ENCODE results near the gene SUMO4.

Gene SUMO4

DNA sequence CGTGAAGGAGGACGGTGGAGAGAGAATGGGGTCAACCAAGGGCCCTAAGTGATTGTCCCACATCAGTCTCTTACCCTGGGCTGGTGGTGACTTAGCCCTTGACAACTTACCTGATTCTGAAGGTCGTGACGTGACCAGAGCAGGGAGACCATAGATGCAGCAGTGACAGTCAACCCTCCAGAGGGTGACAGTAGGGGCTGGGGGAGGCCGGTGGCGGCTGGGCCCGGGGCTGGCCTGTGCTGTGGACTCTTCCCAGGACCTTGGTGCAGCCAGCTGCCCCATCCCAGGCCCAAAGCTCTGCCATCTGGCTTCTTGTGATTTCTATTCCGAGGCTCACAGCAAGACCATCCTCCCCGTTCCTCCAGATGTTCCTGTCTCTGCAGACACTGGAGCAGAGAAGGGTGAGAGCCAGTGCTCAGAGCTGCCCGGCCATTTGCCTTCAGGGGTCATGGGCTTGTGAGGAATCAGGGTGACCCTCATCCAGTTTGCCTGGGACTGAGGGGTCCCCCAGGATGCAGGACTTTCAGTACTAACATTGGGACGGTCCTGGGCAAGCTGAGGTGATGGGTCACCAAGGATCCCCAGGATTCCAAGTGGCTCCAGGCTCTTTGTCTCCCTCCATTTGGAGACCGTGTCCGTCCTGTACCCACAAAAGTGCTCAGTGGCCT lies 36.0 kb downstream of the SUMO4 start:
- H3K14ac ChIP-seq (ENCODE audit: low read length), result peak overlapping the region; percentile 14
- H3K4ac ChIP-seq (ENCODE audit: low read length), result peak overlapping the region; percentile 31
- no peak overlapping the region for H2BK5ac ChIP-seq (ENCODE audit: low read length)
- no peak overlapping the region for H3K9ac ChIP-seq (ENCODE audit: low read depth, low read length, poor library complexity)
- H3K27me3 ChIP-seq (ENCODE audit: control insufficient read depth in 3 of 3, insufficient read depth in 3 of 3, low read depth in 1 of 3, low read length in 3 of 3), result no peaks in the 10 kb centered on the region
- no peaks in the 10 kb centered on the region for H3K79me1 ChIP-seq (ENCODE audit: low read depth, low read length)
- no CpG with 5 or more reads among the region's 13 CpGs for WGBS, 2 donors (ENCODE audit: extremely low coverage in 2 of 2, insufficient read length in 2 of 2, insufficient replicate concordance in 1 of 2)
- no peak overlapping the region for H3K4me3 ChIP-seq (ENCODE audit: low read length in 2 of 2)
- no peak overlapping the region for H3K27ac ChIP-seq (replicated peaks; ENCODE audit: low read length)
- no peak overlapping the region for H2BK12ac ChIP-seq (ENCODE audit: low read length)
- no peak overlapping the region for H2BK120ac ChIP-seq (ENCODE audit: low read depth, low read length)
- no peaks in the 10 kb centered on the region for H3K9me3 ChIP-seq (replicated peaks in 1 of 2; ENCODE audit: control insufficient read depth in 2 of 2, insufficient read depth in 1 of 2, low read depth in 1 of 2, low read length in 2 of 2)
- H4K91ac ChIP-seq (ENCODE audit: low read depth, low read length, poor library complexity), result no peak overlapping the region
- no peak overlapping the region for H2AFZ ChIP-seq (ENCODE audit: low read length)
- DNase-seq (ENCODE audit: low spot score), result no peak
- peak overlapping the region; percentile 37 for H2BK15ac ChIP-seq (ENCODE audit: low read length)
- peak overlapping the region; percentile 58 for H2AK5ac ChIP-seq (ENCODE audit: low read depth, low read length)
- H3K4me1 ChIP-seq (ENCODE audit: control insufficient read depth in 2 of 2, insufficient read depth in 1 of 2, low read depth in 1 of 2, low read length in 2 of 2), result peaks cover 2 to 5% of the 10 kb centered on the region in 2 donors
- H4K8ac ChIP-seq (ENCODE audit: low read depth, low read length), result no peak overlapping the region
- H3K18ac ChIP-seq (ENCODE audit: low read length), result no peak overlapping the region
- H3K23ac ChIP-seq (ENCODE audit: low read depth, low read length, poor library complexity), result no peak overlapping the region
- H3K4me2 ChIP-seq (ENCODE audit: insufficient read depth, low read length, poor library complexity, severe bottlenecking), result no peak overlapping the region
- H3K36me3 ChIP-seq (replicated peaks in 1 of 2; ENCODE audit: control insufficient read depth in 2 of 2, insufficient read depth in 2 of 2, low read length in 2 of 2), result no peaks in the 10 kb centered on the region

DNA sequence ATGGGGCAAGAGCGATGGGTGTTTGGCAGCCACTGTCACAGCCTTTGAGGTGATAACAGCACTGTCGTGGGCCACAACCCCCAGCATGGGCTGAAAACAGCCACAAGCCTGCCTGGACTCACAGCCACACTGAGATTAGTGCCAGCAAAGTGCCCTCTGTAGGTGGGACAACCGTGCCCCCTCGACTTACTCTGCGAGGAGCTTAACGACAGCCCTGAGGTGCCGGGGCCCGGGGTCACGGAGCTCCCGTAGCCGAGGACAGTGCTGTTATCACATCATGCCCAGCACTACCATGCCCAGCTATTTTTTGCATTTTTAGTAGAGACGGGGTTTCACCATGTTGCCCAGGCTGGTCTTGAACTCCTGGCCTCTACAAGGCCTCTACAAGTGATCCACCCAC lies 36.6 kb downstream of the SUMO4 start:
- Histone ChIP-seq H3K23ac (ENCODE audit: low read depth, low read length, poor library complexity) (no peak overlapping the region), H2AFZ (ENCODE audit: low read length) (no peak overlapping the region), H3K4me1 (ENCODE audit: control insufficient read depth in 2 of 2, insufficient read depth in 1 of 2, low read depth in 1 of 2, low read length in 2 of 2) (peaks cover 2 to 5% of the 10 kb centered on the region in 2 donors), H3K36me3 (replicated peaks in 1 of 2; ENCODE audit: control insufficient read depth in 2 of 2, insufficient read depth in 2 of 2, low read length in 2 of 2) (no peaks in the 10 kb centered on the region), H3K79me1 (ENCODE audit: low read depth, low read length) (no peaks in the 10 kb centered on the region), H2BK5ac (ENCODE audit: low read length) (no peak overlapping the region), H3K4me3 (ENCODE audit: low read length in 2 of 2) (no peak overlapping the region), H3K4ac (ENCODE audit: low read length) (no peak overlapping the region), H2AK5ac (ENCODE audit: low read depth, low read length) (no peak overlapping the region), H2BK12ac (ENCODE audit: low read length) (no peak overlapping the region), H4K91ac (ENCODE audit: low read depth, low read length, poor library complexity) (no peak overlapping the region), H3K9ac (ENCODE audit: low read depth, low read length, poor library complexity) (no peak overlapping the region), H3K18ac (ENCODE audit: low read length) (no peak overlapping the region), H2BK15ac (ENCODE audit: low read length) (no peak overlapping the region), H3K4me2 (ENCODE audit: insufficient read depth, low read length, poor library complexity, severe bottlenecking) (no peak overlapping the region), H3K14ac (ENCODE audit: low read length) (no peak overlapping the region), H3K9me3 (replicated peaks in 1 of 2; ENCODE audit: control insufficient read depth in 2 of 2, insufficient read depth in 1 of 2, low read depth in 1 of 2, low read length in 2 of 2) (no peaks in the 10 kb centered on the region), H3K27ac (replicated peaks; ENCODE audit: low read length) (no peak overlapping the region), H2BK120ac (ENCODE audit: low read depth, low read length) (no peak overlapping the region), H3K27me3 (ENCODE audit: control insufficient read depth in 3 of 3, insufficient read depth in 3 of 3, low read depth in 1 of 3, low read length in 3 of 3) (no peaks in the 10 kb centered on the region), H4K8ac (ENCODE audit: low read depth, low read length) (no peak overlapping the region)
- no peak for DNase-seq (ENCODE audit: low spot score)
- WGBS, 2 donors (ENCODE audit: extremely low coverage in 2 of 2, insufficient read length in 2 of 2, insufficient replicate concordance in 1 of 2), result no CpG with 5 or more reads among the region's 12 CpGs

DNA sequence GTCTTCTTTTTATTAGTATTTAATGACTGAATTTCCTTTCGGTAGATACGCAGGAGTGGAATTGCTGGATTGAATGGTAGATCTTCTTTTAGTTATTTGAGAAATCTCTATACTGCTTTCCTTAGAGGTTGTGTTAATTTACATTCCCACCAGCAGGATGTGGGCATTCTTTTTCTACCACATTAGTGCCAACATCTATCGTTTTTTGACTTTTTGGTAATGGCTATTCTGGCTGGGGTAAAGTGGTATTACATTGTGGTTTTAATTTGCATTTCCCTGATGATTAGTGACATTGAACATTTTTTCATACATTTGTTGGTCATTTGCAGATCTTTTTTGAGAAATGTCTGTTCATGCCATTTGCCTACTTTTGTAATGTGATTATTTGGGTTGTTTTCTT lies 37.1 kb downstream of the SUMO4 start:
- no peak overlapping the region for H3K27ac ChIP-seq (replicated peaks; ENCODE audit: low read length)
- H3K14ac ChIP-seq (ENCODE audit: low read length), result no peak overlapping the region
- WGBS, 2 donors (ENCODE audit: extremely low coverage in 2 of 2, insufficient read length in 2 of 2, insufficient replicate concordance in 1 of 2), result no CpG with 5 or more reads among the region's 3 CpGs
- no peak for DNase-seq (ENCODE audit: low spot score)
- no peak overlapping the region for H2BK5ac ChIP-seq (ENCODE audit: low read length)
- H3K36me3 ChIP-seq (replicated peaks in 1 of 2; ENCODE audit: control insufficient read depth in 2 of 2, insufficient read depth in 2 of 2, low read length in 2 of 2), result no peaks in the 10 kb centered on the region
- no peaks in the 10 kb centered on the region for H3K79me1 ChIP-seq (ENCODE audit: low read depth, low read length)
- H2AK5ac ChIP-seq (ENCODE audit: low read depth, low read length), result no peak overlapping the region
- H3K23ac ChIP-seq (ENCODE audit: low read depth, low read length, poor library complexity), result no peak overlapping the region
- no peak overlapping the region for H2BK15ac ChIP-seq (ENCODE audit: low read length)
- H2AFZ ChIP-seq (ENCODE audit: low read length), result no peak overlapping the region
- H4K91ac ChIP-seq (ENCODE audit: low read depth, low read length, poor library complexity), result no peak overlapping the region
- H3K4ac ChIP-seq (ENCODE audit: low read length), result no peak overlapping the region
- H3K4me1 ChIP-seq (ENCODE audit: control insufficient read depth in 2 of 2, insufficient read depth in 1 of 2, low read depth in 1 of 2, low read length in 2 of 2), result peaks cover 0 to 3% of the 10 kb centered on the region in 2 donors
- no peak overlapping the region for H3K9ac ChIP-seq (ENCODE audit: low read depth, low read length, poor library complexity)
- H3K9me3 ChIP-seq (replicated peaks in 1 of 2; ENCODE audit: control insufficient read depth in 2 of 2, insufficient read depth in 1 of 2, low read depth in 1 of 2, low read length in 2 of 2), result no peaks in the 10 kb centered on the region
- H2BK12ac ChIP-seq (ENCODE audit: low read length), result no peak overlapping the region
- H3K18ac ChIP-seq (ENCODE audit: low read length), result no peak overlapping the region
- no peak overlapping the region for H4K8ac ChIP-seq (ENCODE audit: low read depth, low read length)
- no peak overlapping the region for H3K4me2 ChIP-seq (ENCODE audit: insufficient read depth, low read length, poor library complexity, severe bottlenecking)
- H2BK120ac ChIP-seq (ENCODE audit: low read depth, low read length), result no peak overlapping the region
- H3K27me3 ChIP-seq (ENCODE audit: control insufficient read depth in 3 of 3, insufficient read depth in 3 of 3, low read depth in 1 of 3, low read length in 3 of 3), result no peaks in the 10 kb centered on the region
- H3K4me3 ChIP-seq (ENCODE audit: low read length in 2 of 2), result no peak overlapping the region

DNA sequence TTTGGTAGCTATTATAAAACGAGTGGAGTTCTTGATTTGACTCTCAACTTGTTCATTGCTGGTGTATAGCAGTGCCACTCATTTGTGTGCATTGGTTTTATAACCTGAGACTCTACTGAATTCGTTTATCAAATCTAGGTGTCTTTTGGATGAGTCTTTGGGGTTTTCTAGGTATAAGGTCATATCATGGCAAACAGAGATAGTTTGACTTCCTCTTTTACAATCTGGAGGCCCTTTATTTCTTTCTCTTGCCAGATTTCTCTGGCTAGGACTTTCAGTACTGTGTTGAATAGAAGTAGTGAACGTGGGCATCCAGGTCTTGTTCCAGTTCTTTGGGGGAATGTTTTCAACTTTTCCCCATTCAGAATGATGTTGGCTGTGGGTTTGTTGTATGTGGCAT lies 38.8 kb downstream of the SUMO4 start:
- Histone ChIP-seq H2AFZ (ENCODE audit: low read length) (no peak overlapping the region), H3K4ac (ENCODE audit: low read length) (no peak overlapping the region), H2AK5ac (ENCODE audit: low read depth, low read length) (no peak overlapping the region), H3K27me3 (ENCODE audit: control insufficient read depth in 3 of 3, insufficient read depth in 3 of 3, low read depth in 1 of 3, low read length in 3 of 3) (no peaks in the 10 kb centered on the region), H2BK120ac (ENCODE audit: low read depth, low read length) (no peak overlapping the region), H3K9ac (ENCODE audit: low read depth, low read length, poor library complexity) (no peak overlapping the region), H3K4me3 (ENCODE audit: low read length in 2 of 2) (no peak overlapping the region), H3K14ac (ENCODE audit: low read length) (no peak overlapping the region), H4K8ac (ENCODE audit: low read depth, low read length) (no peak overlapping the region), H3K4me2 (ENCODE audit: insufficient read depth, low read length, poor library complexity, severe bottlenecking) (no peak overlapping the region), H3K36me3 (replicated peaks in 1 of 2; ENCODE audit: control insufficient read depth in 2 of 2, insufficient read depth in 2 of 2, low read length in 2 of 2) (no peaks in the 10 kb centered on the region), H4K91ac (ENCODE audit: low read depth, low read length, poor library complexity) (no peak overlapping the region), H3K4me1 (ENCODE audit: control insufficient read depth in 2 of 2, insufficient read depth in 1 of 2, low read depth in 1 of 2, low read length in 2 of 2) (peaks cover 0 to 3% of the 10 kb centered on the region in 2 donors), H3K9me3 (replicated peaks in 1 of 2; ENCODE audit: control insufficient read depth in 2 of 2, insufficient read depth in 1 of 2, low read depth in 1 of 2, low read length in 2 of 2) (no peaks in the 10 kb centered on the region), H2BK15ac (ENCODE audit: low read length) (no peak overlapping the region), H2BK5ac (ENCODE audit: low read length) (no peak overlapping the region), H2BK12ac (ENCODE audit: low read length) (no peak overlapping the region), H3K79me1 (ENCODE audit: low read depth, low read length) (no peaks in the 10 kb centered on the region), H3K27ac (replicated peaks; ENCODE audit: low read length) (no peak overlapping the region), H3K18ac (ENCODE audit: low read length) (no peak overlapping the region), H3K23ac (ENCODE audit: low read depth, low read length, poor library complexity) (no peak overlapping the region)
- no CpG with 5 or more reads among the region's 3 CpGs for WGBS, 2 donors (ENCODE audit: extremely low coverage in 2 of 2, insufficient read length in 2 of 2, insufficient replicate concordance in 1 of 2)
- DNase-seq (ENCODE audit: low spot score), result no peak
